Neural cell (in vitro differentiated cells): Measurements from ENCODE around the gene TENT5A.

Source experiments
- EZH2 ChIP-seq: fragments of 200-600, 300-800 bp; shearing (Covaris generic), sonication (generic); IDR thresholded peaks from 2 replicates; pipeline ENCODE4 v1.6.1; 2014; ENCODE audit warnings: antibody characterized with exemption, low read length, borderline replicate concordance, mild to moderate bottlenecking; ENCODE audit not compliant: insufficient read depth, poor library complexity, severe bottlenecking
- POLR2AphosphoS5 ChIP-seq: IDR thresholded peaks from 2 replicates; pipeline ENCODE4 v1.6.1; 2012
- SMC3 ChIP-seq: fragments of 450-650 bp; conservative IDR thresholded peaks from 2 replicates; pipeline ENCODE4 v1.6.1; 2014; ENCODE audit warnings: antibody characterized with exemption, mild to moderate bottlenecking, moderate library complexity; ENCODE audit not compliant: poor library complexity
- TF ChIP-seq, protein P1 (sequence below): fragments of 450-650 bp; IDR thresholded peaks from 2 replicates; pipeline ENCODE4 v1.5.1; 2014; ENCODE audit warnings: antibody characterized with exemption, mild to moderate bottlenecking, moderate library complexity; ENCODE audit not compliant: poor library complexity, severe bottlenecking

DNA sequence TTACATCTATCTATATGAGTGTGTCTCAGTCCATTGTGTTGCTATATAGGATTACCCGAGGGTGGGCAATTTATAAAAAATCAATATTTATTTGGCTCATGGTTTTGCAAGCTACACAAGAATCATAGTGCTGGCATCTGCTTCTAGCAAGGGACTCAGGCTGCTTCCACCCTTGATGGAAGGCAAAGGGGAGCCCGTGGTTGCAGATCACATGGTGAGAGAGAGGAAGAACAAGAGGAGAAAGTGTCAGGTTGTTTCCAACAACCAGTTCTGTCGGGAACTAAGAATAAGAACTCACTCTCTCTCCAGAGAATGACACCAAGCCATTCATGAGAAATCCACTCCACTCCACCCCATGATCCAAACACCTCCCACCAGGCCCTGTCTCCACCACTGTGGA is 48.2 kb upstream of the TENT5A start:
- TF ChIP-seq, protein P1, sequence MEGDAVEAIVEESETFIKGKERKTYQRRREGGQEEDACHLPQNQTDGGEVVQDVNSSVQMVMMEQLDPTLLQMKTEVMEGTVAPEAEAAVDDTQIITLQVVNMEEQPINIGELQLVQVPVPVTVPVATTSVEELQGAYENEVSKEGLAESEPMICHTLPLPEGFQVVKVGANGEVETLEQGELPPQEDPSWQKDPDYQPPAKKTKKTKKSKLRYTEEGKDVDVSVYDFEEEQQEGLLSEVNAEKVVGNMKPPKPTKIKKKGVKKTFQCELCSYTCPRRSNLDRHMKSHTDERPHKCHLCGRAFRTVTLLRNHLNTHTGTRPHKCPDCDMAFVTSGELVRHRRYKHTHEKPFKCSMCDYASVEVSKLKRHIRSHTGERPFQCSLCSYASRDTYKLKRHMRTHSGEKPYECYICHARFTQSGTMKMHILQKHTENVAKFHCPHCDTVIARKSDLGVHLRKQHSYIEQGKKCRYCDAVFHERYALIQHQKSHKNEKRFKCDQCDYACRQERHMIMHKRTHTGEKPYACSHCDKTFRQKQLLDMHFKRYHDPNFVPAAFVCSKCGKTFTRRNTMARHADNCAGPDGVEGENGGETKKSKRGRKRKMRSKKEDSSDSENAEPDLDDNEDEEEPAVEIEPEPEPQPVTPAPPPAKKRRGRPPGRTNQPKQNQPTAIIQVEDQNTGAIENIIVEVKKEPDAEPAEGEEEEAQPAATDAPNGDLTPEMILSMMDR = no peak
- TF ChIP-seq EZH2 = no peak
- TF ChIP-seq POLR2AphosphoS5 = no peak
- no peak for TF ChIP-seq SMC3
